ENCODE data around the gene AGL. TPM values are rescaled to one million over a fixed set of nuclear protein-coding genes. Genes with fewer than 3 reads are reported as not detected.

Gene AGL
- total and polyA plus RNA-seq, 2 of the 8 experiments (the other 6 are each of a cell fraction or from before 2014, with no cell fraction given): 2.7 to 19.2 TPM

DNA sequence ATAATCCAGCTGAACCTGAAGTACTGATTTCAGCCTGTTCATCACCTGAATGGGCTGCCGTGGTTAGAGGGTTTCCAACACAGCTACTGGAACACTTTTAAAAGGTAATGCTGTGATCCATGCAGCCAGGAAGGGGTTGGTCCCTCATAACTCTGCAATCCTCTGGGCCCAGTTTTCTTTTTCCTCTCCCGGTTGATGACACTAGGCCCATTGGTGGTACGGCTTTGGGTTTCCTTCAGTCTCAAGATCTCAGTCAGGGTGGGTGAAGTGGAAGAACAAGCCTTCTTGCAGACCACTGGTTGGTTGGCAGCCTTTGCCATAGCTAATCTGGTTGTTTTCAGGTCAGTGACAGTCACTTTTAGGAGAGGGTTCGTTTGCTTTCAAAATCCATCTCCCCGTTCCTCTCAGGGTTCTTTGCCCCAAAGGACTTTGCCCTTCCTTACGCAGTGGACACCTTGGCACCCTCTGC, 119.1 kb downstream of the AGL start:
- Histone ChIP-seq H3K4ac (replicated peaks; ENCODE audit: insufficient read length, low read depth, low read length) (no peak overlapping the region), H3K4me1 (replicated peaks in 1 of 4; ENCODE audit: control insufficient read depth in 3 of 4, insufficient read depth in 4 of 4, low read length in 3 of 4) (peaks cover 0 to 8% (median 3%) of the 10 kb centered on the region in 4 experiments; a peak in 4 of 7 replicates), H3K56ac (replicated peaks; ENCODE audit: insufficient read length, low read depth, low read length) (peak overlapping the region; percentile 2), H4K8ac (ENCODE audit: extremely low read depth, insufficient read depth, low read length) (peak overlapping the region; percentile 99), H3K4me3 (ENCODE audit: extremely low read depth in 1 of 4, insufficient read depth in 2 of 4, low read depth in 3 of 4, low read length in 4 of 4) (peak overlapping the region; percentile 81 to 87 (median 82)), H3K4me2 (ENCODE audit: insufficient read depth in 1 of 2, low read depth in 2 of 2, low read length in 2 of 2) (peak overlapping the region; percentile 71 to 78), H2AK5ac (ENCODE audit: low read depth, low read length) (no peak overlapping the region), H4K20me1 (replicated peaks in 1 of 2; ENCODE audit: control insufficient read depth in 1 of 2, insufficient read depth in 2 of 2, low read length in 2 of 2) (no peaks in the 10 kb centered on the region), H3K79me1 (ENCODE audit: low read depth, low read length) (no peaks in the 10 kb centered on the region), H2BK5ac (ENCODE audit: low read depth, low read length) (no peak overlapping the region; the same call in none of the 2 replicates), H2BK120ac (replicated peaks; ENCODE audit: low read depth, low read length) (peak overlapping the region; percentile 12), H3K79me2 (ENCODE audit: control insufficient read depth in 1 of 2, insufficient read depth in 2 of 2, low read length in 2 of 2) (peaks cover 0 to 12% of the 10 kb centered on the region in 2 experiments; a peak in 2 of 4 replicates), H3K9ac (replicated peaks in 1 of 4; ENCODE audit: extremely low read depth in 1 of 4, low read depth in 3 of 4, low read length in 3 of 4) (peak overlapping the region; percentile 72 to 79 (median 76)), H3K27ac (ENCODE audit: low read depth, low read length) (no peak overlapping the region; the same call in 1 of the 2 replicates), H2BK15ac (ENCODE audit: low read length) (peak overlapping the region; percentile 74), H3K36me3 (ENCODE audit: control insufficient read depth in 2 of 4, insufficient read depth in 4 of 4, low read length in 3 of 4) (no peaks in the 10 kb centered on the region; a peak in 1 of 8 replicates), H3K23me2 (ENCODE audit: low read depth, low read length) (peaks cover 8% of the 10 kb centered on the region), H4K91ac (replicated peaks; ENCODE audit: insufficient read length, low read length) (peak overlapping the region; percentile 65), H3K23ac (ENCODE audit: insufficient read length) (no peak overlapping the region), H3K18ac (ENCODE audit: extremely low read depth, low read length) (0 out of 2 replicates have a peak overlapping the region, but pooled peaks have one; percentile 34), H3K14ac (ENCODE audit: insufficient read length) (no peak overlapping the region), H4K5ac (ENCODE audit: insufficient read length, low read depth, low read length) (peak overlapping the region; percentile 19), H2BK12ac (ENCODE audit: low read depth, low read length) (peak overlapping the region; percentile 45; the same call in 1 of the 2 replicates), H3K9me3 (ENCODE audit: insufficient read depth in 2 of 2, low read depth in 1 of 2, low read length in 1 of 2) (no peaks in the 10 kb centered on the region), H3K27me3 (replicated peaks in 1 of 4; ENCODE audit: control insufficient read depth in 3 of 4, extremely low read depth in 1 of 4, insufficient read depth in 3 of 4, low read length in 3 of 4) (no peaks in the 10 kb centered on the region), H2AFZ (ENCODE audit: low read length) (peak overlapping the region; percentile 99), H2BK20ac (ENCODE audit: low read length) (no peak overlapping the region)
- ChIA-PET CTCF (ENCODE audit: partially characterized antibody) (interaction anchor here (1.3 to 1.6 kb wide), 2 partner anchors 11 to 159 kb away, joined by 3 to 6 read pairs; no protein-coding TSS in a partner anchor), POLR2A (ENCODE audit: partially characterized antibody) (interaction anchor here (1.0 to 2.2 kb wide), 9 partner anchors 12 to 164 kb away, joined by 3 to 17 read pairs (median 5); partner anchors contain the start of genes AGL and TRMT13)
- FAIRE-seq (no peak), DNase-seq (ENCODE audit: low read depth in 1 of 2, low spot score in 2 of 2) (no peak)
- 43% methylated on average over 6 of the region's 6 CpGs; no CpG with 5 or more reads in 1 of the 2 experiments for WGBS, 2 experiments (ENCODE audit: extremely low coverage in 1 of 2, insufficient coverage in 1 of 2, insufficient read length in 1 of 2, insufficient replicate concordance in 2 of 2, low coverage in 1 of 2, low lambda C conversion rate in 2 of 2, missing lambda C conversion rate in 1 of 2)
- TF ChIP-seq SIRT6 (IDR thresholded peaks at IDR 0.05; ENCODE audit: low read length) (no peak), ZNF274 (IDR thresholded peaks at IDR 0.05; ENCODE audit: borderline replicate concordance, extremely low read depth, low read length) (no peak), RAD21 (IDR thresholded peaks at IDR 0.05 in 1 of 2, conservative IDR thresholded peaks at IDR 0.05 in 1 of 2; ENCODE audit: low read depth in 2 of 2, low read length in 2 of 2) (no peak), EGR1 (IDR thresholded peaks at IDR 0.05; ENCODE audit: borderline replicate concordance, low read depth, low read length) (no peak), SRF (IDR thresholded peaks at IDR 0.05; ENCODE audit: low read depth, low read length) (no peak), CBX5 (IDR thresholded peaks at IDR 0.05; ENCODE audit: low read depth, low read length) (no peak), ASH2L (IDR thresholded peaks at IDR 0.05; ENCODE audit: low read length) (no peak), SUZ12 (IDR thresholded peaks at IDR 0.05; ENCODE audit: low read length) (no peak), RBBP5 (IDR thresholded peaks at IDR 0.05; ENCODE audit: borderline replicate concordance, low read depth, low read length) (no peak), RXRA (IDR thresholded peaks at IDR 0.05; ENCODE audit: insufficient read depth, low read depth, low read length) (no peak), POLR2A (IDR thresholded peaks at IDR 0.05; ENCODE audit: control extremely low read depth in 1 of 2, low read depth in 2 of 2, low read length in 2 of 2) (no peak)
- TF ChIP-seq, protein P1, sequence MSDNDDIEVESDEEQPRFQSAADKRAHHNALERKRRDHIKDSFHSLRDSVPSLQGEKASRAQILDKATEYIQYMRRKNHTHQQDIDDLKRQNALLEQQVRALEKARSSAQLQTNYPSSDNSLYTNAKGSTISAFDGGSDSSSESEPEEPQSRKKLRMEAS (IDR thresholded peaks at IDR 0.05): no peak
